HepG2 (cell line): Measurements from ENCODE around the gene EPM2AIP1. TPM values are rescaled to one million over a fixed set of nuclear protein-coding genes. Genes with fewer than 3 reads are reported as not detected.
A peak's percentile ranks its signal among the peaks of the same experiment; 100 is the strongest.

Experiments
- ARNTL ChIP-seq: sonication (generic); formaldehyde crosslinking; IDR thresholded peaks from 2 replicates; pipeline ENCODE4 v1.4.0; 2020; ENCODE audit warnings: mild to moderate bottlenecking, missing genetic modification reagents
- DMAP1 ChIP-seq: IDR thresholded peaks from 2 replicates; pipeline ENCODE4 v1.6.1; 2016
- DPF2 ChIP-seq: sonication (generic); formaldehyde crosslinking; IDR thresholded peaks from 2 replicates; pipeline ENCODE4 v1.4.0; 2020; ENCODE audit warnings: mild to moderate bottlenecking, low read depth, missing genetic modification reagents, borderline replicate concordance
- HINFP ChIP-seq: sonication (generic); formaldehyde crosslinking; IDR thresholded peaks from 2 replicates; pipeline ENCODE4 v1.4.0; 2020; ENCODE audit warnings: low read depth, mild to moderate bottlenecking, missing genetic modification reagents
- KLF11 ChIP-seq: IDR thresholded peaks from 2 replicates; pipeline ENCODE4 v1.6.1; 2016; ENCODE audit warnings: missing compliant biosample characterization
- MIER3 ChIP-seq: IDR thresholded peaks from 2 replicates; pipeline ENCODE4 v1.6.1; 2016; ENCODE audit warnings: missing compliant biosample characterization, borderline replicate concordance
- MTA3 ChIP-seq: sonication (generic); formaldehyde crosslinking; IDR thresholded peaks from 2 replicates; pipeline ENCODE4 v1.4.0; 2020; ENCODE audit warnings: missing genetic modification reagents
- PRPF4 ChIP-seq: fragments of 200-400 bp; formaldehyde crosslinking; IDR thresholded peaks from 2 replicates; pipeline ENCODE4 v1.6.1; 2016; ENCODE audit warnings: low read length, low read depth; ENCODE audit not compliant: poor library complexity, severe bottlenecking
- TEAD3 ChIP-seq: optimal IDR thresholded peaks from 2 replicates; pipeline ENCODE3; 2016; ENCODE audit warnings: borderline replicate concordance
- USF2 ChIP-seq, 2 experiments: sonication (generic) in 1 of 2; formaldehyde crosslinking in 1 of 2; IDR thresholded peaks; 2 replicates each; pipeline versions ENCODE4 v1.5.1 to v1.6.1; 2011 to 2020; ENCODE audit warnings: borderline replicate concordance in 1 of 2, low read depth in 1 of 2, low read length in 1 of 2, mild to moderate bottlenecking in 1 of 2, missing genetic modification reagents in 1 of 2, moderate library complexity in 1 of 2
- ZKSCAN1 ChIP-seq: fragments of 150-350 bp; IDR thresholded peaks from 2 replicates; pipeline ENCODE4 v1.6.1; 2014; ENCODE audit warnings: low read length
- ZNF142 ChIP-seq: sonication (generic); formaldehyde crosslinking; IDR thresholded peaks from 2 replicates; pipeline ENCODE4 v1.4.0; 2020; ENCODE audit warnings: missing genetic modification reagents
- ZNF281 ChIP-seq: sonication (generic); formaldehyde crosslinking; IDR thresholded peaks from 2 replicates; pipeline ENCODE4 v1.4.0; 2020; ENCODE audit warnings: missing genetic modification reagents, borderline replicate concordance
- ZNF460 ChIP-seq: sonication (generic); formaldehyde crosslinking; IDR thresholded peaks from 2 replicates; pipeline ENCODE4 v1.5.1; 2020; ENCODE audit warnings: missing genetic modification reagents, mild to moderate bottlenecking, borderline replicate concordance
- ZNF510 ChIP-seq: sonication (generic); formaldehyde crosslinking; IDR thresholded peaks from 2 replicates; pipeline ENCODE4 v1.4.0; 2020; ENCODE audit warnings: low read depth, mild to moderate bottlenecking, missing genetic modification reagents
- polyA plus RNA-seq, 8 experiments: library from polyadenylated mRNA; depleted of rRNA in 3 of 8; stranded (reverse) in 7 of 8; unstranded in 1 of 8; fragments of >200 nt; fragmentation: Illumina TruSeq in 4 of 8; extraction: Trizol in 4 of 8; gene quantifications; 2 replicates each; pipeline versions ENCODE4 v1.2.1 to v1.2.3, GENCODE V29; 2011 to 2016; ENCODE audit warnings: low read depth in 4 of 8, missing spikeins in 1 of 8, mixed read lengths in 1 of 8; ENCODE audit not compliant: insufficient read depth in 1 of 8
- total RNA-seq, 5 experiments: library from RNA; depleted of rRNA; stranded (reverse); fragments of >200 nt; fragmentation: Illumina TruSeq; extraction: Trizol; gene quantifications; 2 replicates each; pipeline ENCODE4 v1.2.3, GENCODE V29; 2016; ENCODE audit warnings: low read depth in 1 of 5

EPM2AIP1 gene
- total and polyA plus RNA-seq, 2 of the 13 experiments (the other 11 are each of a cell fraction or from before 2014, with no cell fraction given), result 10.7 to 23.0 TPM

GRCh38 chr3:36992806-36993325 is at the start of gene EPM2AIP1 (continued):
- TF ChIP-seq USF2 (IDR thresholded peaks at IDR 0.05; ENCODE audit: low read depth, low read length), result no peak
- TF ChIP-seq USF2 (CRISPR knock-in tag; IDR thresholded peaks at IDR 0.05; ENCODE audit: borderline replicate concordance), result peak; percentile 64; the same call in 1 of the 2 replicates
- TF ChIP-seq PRPF4, result no peak
- TF ChIP-seq ZNF460 (CRISPR knock-in tag), result no peak
- TF ChIP-seq ZKSCAN1, result no peak
- TF ChIP-seq MTA3 (CRISPR knock-in tag), result no peak
- TF ChIP-seq ZNF510 (CRISPR knock-in tag), result no peak
- TF ChIP-seq MIER3, result no peak
- no peak; the same call in 1 of the 2 replicates for TF ChIP-seq ARNTL (CRISPR knock-in tag)
- peak; percentile 58 for TF ChIP-seq TEAD3 (CRISPR knock-in tag)
- TF ChIP-seq DPF2, result no peak
- no peak for TF ChIP-seq HINFP (CRISPR knock-in tag)
- TF ChIP-seq DMAP1, result peak; percentile 61
- no peak; the same call in none of the 2 replicates for TF ChIP-seq ZNF142 (CRISPR knock-in tag)
- no peak for TF ChIP-seq KLF11 (CRISPR knock-in tag)
- TF ChIP-seq ZNF281 (CRISPR knock-in tag), result no peak; the same call in 1 of the 2 replicates
